Erythroblast (primary cell): ENCODE measurements around the gene FTSJ1.
"Not testable (repeated sequence)": the region's sequence is repeated elsewhere in the genome, so short reads cannot be mapped to it uniquely, and the experiment has no call there.

Experiments
- GATA1 ChIP-seq: IDR thresholded peaks from 2 replicates; pipeline ENCODE4 v1.6.1; 2011; ENCODE audit warnings: low read depth, mild to moderate bottlenecking, control low read depth, low read length, moderate library complexity
- POLR2A ChIP-seq: IDR thresholded peaks from 2 replicates; pipeline ENCODE4 v1.6.1; 2011; ENCODE audit warnings: mild to moderate bottlenecking, low read length

DNA sequence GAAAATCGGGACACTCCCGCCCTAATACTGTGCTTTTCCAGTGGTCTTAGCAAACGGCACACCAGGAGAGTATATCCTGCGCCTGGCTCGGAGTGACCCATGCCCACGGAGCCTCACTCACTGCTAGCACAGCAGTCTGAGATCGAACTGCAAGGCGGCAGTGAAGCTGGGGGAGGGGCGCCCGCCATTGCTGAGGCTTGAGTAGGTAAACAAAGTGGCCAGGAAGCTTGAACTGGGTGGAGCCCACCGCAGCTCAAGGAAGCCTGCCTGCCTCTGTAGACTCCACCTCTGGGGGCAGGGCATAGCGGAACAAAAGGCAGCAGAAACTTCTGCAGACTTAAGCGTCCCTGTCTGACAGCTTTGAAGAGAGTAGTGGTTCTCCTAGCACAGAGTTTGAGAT is 42.3 kb upstream of the FTSJ1 start:
- TF ChIP-seq GATA1, POLR2A: not testable (repeated sequence)
